GM21528 (cell line): Measurements from ENCODE around the gene PIP4K2A.
"Not testable (repeated sequence)": the region's sequence is repeated elsewhere in the genome, so short reads cannot be mapped to it uniquely, and the experiment has no call there.

Experiments used
- ATAC-seq: cut with Tn5 transposase; IDR thresholded peaks from one replicate; pipeline ENCODE4 v1.9.1; 2021; ENCODE audit warnings: mild to moderate bottlenecking, moderate library complexity; ENCODE audit not compliant: unreplicated experiment, low FRiP score

The PIP4K2A gene

GRCh38 chr10:22534849-22535604, 179.4 kb downstream of the PIP4K2A start:
- ATAC-seq, result no peak

GRCh38 chr10:22531441-22531840, 182.9 kb downstream of the PIP4K2A start:
- ATAC-seq, result no peak

GRCh38 chr10:22531008-22531407, 183.4 kb downstream of the PIP4K2A start:
- ATAC-seq, result no peak

- ATAC-seq, result no peak
Observed at GRCh38 chr10:22527520-22527919, 186.9 kb downstream of the PIP4K2A start.

GRCh38 chr10:22524333-22524732, 190.0 kb downstream of the PIP4K2A start:
- not testable (repeated sequence) for ATAC-seq

- ATAC-seq, result not testable (repeated sequence)
Observed at GRCh38 chr10:22520645-22521044, 193.7 kb downstream of the PIP4K2A start.

GRCh38 chr10:22518167-22518724, 196.1 kb downstream of the PIP4K2A start:
- ATAC-seq, result no peak

GRCh38 chr10:22515009-22515408, 199.4 kb downstream of the PIP4K2A start:
- no peak for ATAC-seq

GRCh38 chr10:22514414-22514758, 200.0 kb downstream of the PIP4K2A start:
- not testable (repeated sequence) for ATAC-seq

- ATAC-seq, result not testable (repeated sequence)
Observed at GRCh38 chr10:22513483-22514413, 200.6 kb downstream of the PIP4K2A start.

- not testable (repeated sequence) for ATAC-seq
Observed at GRCh38 chr10:22512015-22512414, 202.4 kb downstream of the PIP4K2A start.

- ATAC-seq, result not testable (repeated sequence)
Observed at GRCh38 chr10:22508214-22508613, 206.2 kb downstream of the PIP4K2A start.

GRCh38 chr10:22505911-22506685, 208.3 kb downstream of the PIP4K2A start:
- no peak for ATAC-seq

GRCh38 chr10:22504766-22505165, 209.6 kb downstream of the PIP4K2A start:
- no peak for ATAC-seq

- no peak for ATAC-seq
Observed at GRCh38 chr10:22503315-22504088, 210.9 kb downstream of the PIP4K2A start.

- no peak for ATAC-seq
Observed at GRCh38 chr10:22501863-22502262, 212.5 kb downstream of the PIP4K2A start.

- ATAC-seq, result no peak
Observed at GRCh38 chr10:22501413-22501812, 213.0 kb downstream of the PIP4K2A start.

- no peak for ATAC-seq
Observed at GRCh38 chr10:22500656-22501340, 213.6 kb downstream of the PIP4K2A start.

- ATAC-seq, result not testable (repeated sequence)
Observed at GRCh38 chr10:22499973-22500372, 214.4 kb downstream of the PIP4K2A start.
